ENCODE results near the gene GAL3ST3. TPM values are rescaled to one million over a fixed set of nuclear protein-coding genes. Genes with fewer than 3 reads are reported as not detected.

The GAL3ST3 gene
- total and polyA plus RNA-seq, 10 of the 15 experiments (the other 5 are each of a cell fraction or from before 2014, with no cell fraction given): 0.06 to 0.12 TPM; not detected in 8

DNA sequence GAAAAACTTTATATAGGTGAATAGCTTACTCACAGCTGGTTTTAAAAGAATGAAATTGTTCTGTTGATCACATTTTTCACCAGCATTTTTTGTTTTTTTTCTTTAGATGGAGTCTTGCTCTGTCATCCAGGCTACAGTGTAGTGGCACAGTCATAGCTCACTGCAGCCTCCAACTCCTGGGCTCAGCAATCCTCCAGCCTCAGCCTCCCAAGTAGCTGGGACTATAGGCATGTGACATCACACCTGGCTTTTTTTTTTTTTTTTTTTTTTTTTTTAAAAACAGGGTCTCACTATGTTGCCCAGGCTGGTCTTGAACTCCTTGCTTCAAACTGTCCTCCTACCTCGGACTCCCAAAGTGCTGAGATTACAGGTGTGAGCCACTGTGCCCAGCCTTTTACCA lies 24.7 kb upstream of the GAL3ST3 start:
- CTCF ChIA-PET: interaction anchor here (1.1 to 20.0 kb wide), 4 partner anchors 42 to 149 kb away, joined by 3 to 195 read pairs (median 4); no protein-coding TSS in a partner anchor
- intact Hi-C loops (cut with micrococcal nuclease; ENCODE audit: unreplicated experiment): loop anchor here (5.0 kb wide), 1 partner anchor 149 kb away; no protein-coding TSS in a partner anchor

GRCh38 chr11:66072518-66072917 lies 23.6 kb upstream of the GAL3ST3 start:
- in situ Hi-C loops (cut with MboI): no loop called here

More for the DNA sequence above, 24.7 kb upstream of the GAL3ST3 start:
- peaks cover 24% of the 10 kb centered on the region for H3K4me1 ChIP-seq (ENCODE audit: control insufficient read depth, insufficient read depth, low read length)
- no TSS peak for BruUV-seq (replicated peaks)
- WGBS (ENCODE audit: insufficient coverage, insufficient replicate concordance, low lambda C conversion rate, missing lambda C conversion rate): 100% methylated on average over 1 of the region's 1 CpG
- H3K27ac ChIP-seq (ENCODE audit: control insufficient read depth, insufficient read depth): no peak overlapping the region
- DNase-seq (ENCODE audit: low read depth, low spot score): no peak
- no peaks in the 10 kb centered on the region for H3K27me3 ChIP-seq (replicated peaks in 1 of 2; ENCODE audit: control insufficient read depth in 2 of 2, insufficient read depth in 2 of 2, low read length in 1 of 2)
- no peak for TF ChIP-seq WRNIP1 (IDR thresholded peaks at IDR 0.05; ENCODE audit: borderline replicate concordance, low read depth, low read length)
- 0 out of 2 replicates have a peak, but pooled peaks have one; percentile 36 for TF ChIP-seq ZNF384 (IDR thresholded peaks at IDR 0.05; ENCODE audit: borderline replicate concordance, low read depth, low read length)
- in situ Hi-C loops (cut with MboI): no loop called here
- peak overlapping the region; percentile 94; the same call in 1 of the 2 replicates for H3K4me3 ChIP-seq
- H3K36me3 ChIP-seq (ENCODE audit: control insufficient read depth in 2 of 2, insufficient read depth in 2 of 2, low read length in 1 of 2): peaks cover 3 to 10% of the 10 kb centered on the region in 2 experiments; a peak in 3 of 4 replicates
- peaks cover 75% of the 10 kb centered on the region for H3K79me2 ChIP-seq (ENCODE audit: control insufficient read depth, insufficient read depth, low read length)
- no peak overlapping the region for H2AFZ ChIP-seq (ENCODE audit: control insufficient read depth, low read depth, low read length)
- no peaks in the 10 kb centered on the region for H3K9me3 ChIP-seq (replicated peaks; ENCODE audit: control insufficient read depth, insufficient read depth, low read length)
- no peak for ATAC-seq
- ChIA-PET SMC1A (ENCODE audit: uncharacterized antibody, unreplicated experiment) (interaction anchor here (8.5 to 17.7 kb wide), 2 partner anchors 42 to 61 kb away, joined by 130 to 265 read pairs; no protein-coding TSS in a partner anchor), RAD21 (ENCODE audit: unreplicated experiment) (interaction anchor here (0.7 to 7.3 kb wide), 6 partner anchors 8 to 244 kb away, joined by 3 to 81 read pairs (median 8); no protein-coding TSS in a partner anchor), POLR2A (interaction anchor here (0.6 to 1.6 kb wide), 5 partner anchors 16 to 194 kb away, joined by 3 to 9 read pairs (median 5); no protein-coding TSS in a partner anchor)
- no peak overlapping the region for H3K9ac ChIP-seq (ENCODE audit: control insufficient read depth, insufficient read depth, low read length)
- no peaks in the 10 kb centered on the region for H4K20me1 ChIP-seq (ENCODE audit: control insufficient read depth, insufficient read depth)
- FAIRE-seq: no peak
- H3K4me2 ChIP-seq (ENCODE audit: control insufficient read depth, insufficient read depth): peak overlapping the region; percentile 97

More at GRCh38 chr11:66072518-66072917, 23.6 kb upstream of the GAL3ST3 start:
- H4K20me1 ChIP-seq (ENCODE audit: control insufficient read depth, insufficient read depth): no peaks in the 10 kb centered on the region
- FAIRE-seq (no peak), DNase-seq (ENCODE audit: low read depth, low spot score) (no peak), ATAC-seq (no peak)
- peak overlapping the region; percentile 94 for H3K4me3 ChIP-seq
- H3K4me2 ChIP-seq (ENCODE audit: control insufficient read depth, insufficient read depth): peak overlapping the region; percentile 97
- TF ChIP-seq MLLT1 (IDR thresholded peaks at IDR 0.05): peak; percentile 90
- peak; percentile 42; the same call in 1 of the 2 replicates for TF ChIP-seq ZBTB33 (IDR thresholded peaks at IDR 0.05)
- TF ChIP-seq IRF4 (IDR thresholded peaks at IDR 0.05; ENCODE audit: low read depth, low read length): no peak
- intact Hi-C loops (cut with micrococcal nuclease; ENCODE audit: unreplicated experiment): loop anchor here (5.0 kb wide), 1 partner anchor 150 kb away; no protein-coding TSS in a partner anchor
- SMC1A ChIA-PET (ENCODE audit: uncharacterized antibody, unreplicated experiment): interaction anchor here (0.6 to 17.7 kb wide), 5 partner anchors 9 to 62 kb away, joined by 3 to 265 read pairs (median 5); no protein-coding TSS in a partner anchor
- TSS peak; percentile 32 for BruUV-seq (replicated peaks)
- H3K9ac ChIP-seq (ENCODE audit: control insufficient read depth, insufficient read depth, low read length): peak overlapping the region; percentile 81; the same call in 1 of the 2 replicates
- CTCF ChIA-PET: interaction anchor here (0.6 to 20.0 kb wide), 5 partner anchors 23 to 153 kb away, joined by 3 to 195 read pairs (median 7); no protein-coding TSS in a partner anchor
- no peaks in the 10 kb centered on the region for H3K27me3 ChIP-seq (replicated peaks in 1 of 2; ENCODE audit: control insufficient read depth in 2 of 2, insufficient read depth in 2 of 2, low read length in 1 of 2)
- H3K9me3 ChIP-seq (replicated peaks; ENCODE audit: control insufficient read depth, insufficient read depth, low read length): no peaks in the 10 kb centered on the region
- H3K27ac ChIP-seq (ENCODE audit: control insufficient read depth, insufficient read depth): peak overlapping the region; percentile 26
- H2AFZ ChIP-seq (ENCODE audit: control insufficient read depth, low read depth, low read length): no peak overlapping the region
- H3K36me3 ChIP-seq (ENCODE audit: control insufficient read depth in 2 of 2, insufficient read depth in 2 of 2, low read length in 1 of 2): peaks cover 9 to 21% of the 10 kb centered on the region in 2 experiments
- POLR2A ChIA-PET: interaction anchor here (0.6 to 6.3 kb wide), 4 partner anchors 41 to 216 kb away, joined by 3 to 56 read pairs (median 12); no protein-coding TSS in a partner anchor
- 84% methylated on average over 8 of the region's 8 CpGs for WGBS (ENCODE audit: insufficient coverage, insufficient replicate concordance, low lambda C conversion rate, missing lambda C conversion rate)
- H3K4me1 ChIP-seq (ENCODE audit: control insufficient read depth, insufficient read depth, low read length): peaks cover 24% of the 10 kb centered on the region
- RAD21 ChIA-PET (ENCODE audit: unreplicated experiment): interaction anchor here (1.5 to 7.3 kb wide), 5 partner anchors 9 to 63 kb away, joined by 7 to 81 read pairs (median 14); no protein-coding TSS in a partner anchor
- H3K79me2 ChIP-seq (ENCODE audit: control insufficient read depth, insufficient read depth, low read length): peaks cover 65% of the 10 kb centered on the region
